GM10248 (cell line): Measurements from ENCODE around the gene HCN4.

Experiments used
- CTCF ChIA-PET: fragments of 300-600 bp; sonication (Branson Sonifier 250); formaldehyde crosslinking; extraction: SDS; loops from one replicate; lab custom pipeline; 2021; ENCODE audit warnings: antibody characterized with exemption; lab: Yijun Ruan, JAX
- POLR2A ChIA-PET: fragments of 350-650 bp; sonication (Branson Sonifier 250); formaldehyde crosslinking; extraction: SDS; loops from one replicate; lab custom pipeline; 2020; ENCODE audit warnings: antibody characterized with exemption; lab: Yijun Ruan, JAX
- DNase-seq: peaks from one replicate; pipeline ENCODE4 v3.0.0; 2012; ENCODE audit errors: extremely low spot score
- CTCF ChIP-seq: IDR thresholded peaks from 2 replicates; pipeline ENCODE4 v1.5.1; 2012; ENCODE audit warnings: mild to moderate bottlenecking, low read depth; ENCODE audit errors: extremely low read depth, missing control alignments, control extremely low read depth

HCN4 gene

DNA sequence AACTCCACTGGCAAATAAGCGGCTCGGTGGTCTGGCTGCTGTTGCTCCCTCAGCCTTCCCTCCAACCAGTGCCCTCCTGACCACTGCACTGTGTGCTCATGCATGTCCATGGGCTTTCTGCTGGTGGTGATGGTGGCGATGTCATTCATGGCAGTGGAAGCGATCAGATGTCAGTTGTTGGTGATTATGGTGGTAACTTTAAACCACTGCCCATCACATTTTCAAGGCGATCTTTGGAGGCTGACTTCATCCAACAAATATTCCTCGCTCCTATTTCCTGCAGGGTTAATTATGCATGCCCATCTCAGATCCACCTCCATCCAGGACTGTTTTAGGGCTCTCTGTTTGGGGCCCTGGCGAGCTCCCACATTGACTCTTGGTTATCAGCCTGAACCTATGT is 13.4 kb upstream of the HCN4 start:
- no peak for TF ChIP-seq CTCF
- ChIA-PET CTCF (no interaction called here), POLR2A (no interaction called here)
- DNase-seq, result no peak

GRCh38 chr15:73380661-73381060 is 11.9 kb upstream of the HCN4 start:
- no peak for TF ChIP-seq CTCF
- POLR2A ChIA-PET, result no interaction called here

DNA sequence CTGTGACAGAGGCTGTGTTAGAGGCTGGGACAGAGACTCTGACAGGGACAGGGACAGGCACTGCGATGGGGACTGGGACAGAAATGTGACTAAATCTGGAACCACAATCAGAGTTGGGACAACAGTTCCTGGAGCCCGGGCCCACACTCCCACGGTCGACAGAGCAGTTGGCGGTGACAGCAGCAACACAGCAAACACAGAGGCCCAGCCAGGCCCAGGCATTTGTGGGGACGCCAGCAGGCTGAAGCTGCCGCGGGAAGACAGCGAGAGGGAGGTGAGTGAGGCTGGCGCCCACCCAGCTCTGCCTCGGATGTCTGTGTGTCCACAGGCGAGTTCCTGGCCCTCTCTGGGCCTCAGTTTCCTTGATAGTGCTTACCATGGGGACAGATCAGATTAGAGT is 9.3 kb upstream of the HCN4 start:
- no peak for DNase-seq
- TF ChIP-seq CTCF, result no peak
- ChIA-PET POLR2A (no interaction called here), CTCF (no interaction called here)

More at GRCh38 chr15:73380661-73381060, 11.9 kb upstream of the HCN4 start:
- no peak for DNase-seq
- CTCF ChIA-PET, result no interaction called here

DNA sequence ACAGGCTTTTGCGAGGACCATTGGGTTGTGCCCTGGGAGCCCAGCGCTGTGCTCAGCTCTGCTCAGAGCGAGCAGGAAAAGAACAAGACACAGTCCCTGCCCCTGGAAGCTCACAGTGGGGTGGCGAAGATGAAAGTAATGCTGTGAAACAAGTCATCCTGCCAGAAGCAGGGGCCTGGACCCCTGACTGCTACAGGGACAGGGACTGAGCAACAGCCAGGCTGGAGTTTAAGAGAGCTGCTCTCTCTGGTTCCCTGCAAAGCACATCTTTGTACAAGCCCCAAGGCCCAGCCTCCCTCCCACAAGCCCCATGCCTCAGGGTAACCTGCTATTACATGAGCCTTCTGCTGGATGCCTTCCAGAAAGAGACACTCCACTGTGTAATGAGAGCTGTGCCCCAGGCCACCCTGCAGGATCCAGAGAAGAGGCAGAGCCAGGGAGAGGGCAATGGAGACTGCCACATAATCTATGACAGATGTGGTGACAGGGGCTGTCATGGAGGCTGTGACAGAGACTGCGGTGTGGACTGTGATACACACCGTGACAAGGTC is 7.1 kb upstream of the HCN4 start:
- CTCF ChIA-PET, result no interaction called here
- POLR2A ChIA-PET, result no interaction called here
- TF ChIP-seq CTCF, result no peak
- DNase-seq, result no peak

GRCh38 chr15:73375012-73375411 is 6.3 kb upstream of the HCN4 start:
- CTCF ChIA-PET, result no interaction called here
- no peak for DNase-seq
- POLR2A ChIA-PET, result no interaction called here
- TF ChIP-seq CTCF, result no peak

- POLR2A ChIA-PET, result no interaction called here
- TF ChIP-seq CTCF, result no peak
- no peak for DNase-seq
- CTCF ChIA-PET, result no interaction called here
Observed at GRCh38 chr15:73374604-73375003, 5.8 kb upstream of the HCN4 start.

- DNase-seq, result no peak
- ChIA-PET POLR2A (no interaction called here), CTCF (no interaction called here)
- TF ChIP-seq CTCF, result no peak
Observed at GRCh38 chr15:73373221-73373620, 4.5 kb upstream of the HCN4 start.
